Adrenal gland (tissue), 5 donors: Measurements from ENCODE around the gene GOLGA6L7.

Experiments
- POLR2A ChIP-seq, 2 donors: fragments of 450-650 bp; IDR thresholded peaks; one replicate each; pipeline ENCODE4 v1.6.1; 2017; ENCODE audit warnings: antibody characterized with exemption in 2 of 2, mild to moderate bottlenecking in 2 of 2, moderate library complexity in 1 of 2
- TF ChIP-seq, protein P1 (sequence below), 6 experiments: fragments of 450-650 bp in 4 of 6; fragments of 200-600 bp in 2 of 6; sonication (generic) in 1 of 6; IDR thresholded peaks; 1 replicate in 5 of 6; 2 replicates in 1 of 6; pipeline versions ENCODE4 v1.5.1 to v1.8.0; 2016 to 2021; ENCODE audit warnings: antibody characterized with exemption in 6 of 6, mild to moderate bottlenecking in 2 of 6, moderate library complexity in 1 of 6
- donor health status: DM: no; HTN: no; CAD: no.

DNA sequence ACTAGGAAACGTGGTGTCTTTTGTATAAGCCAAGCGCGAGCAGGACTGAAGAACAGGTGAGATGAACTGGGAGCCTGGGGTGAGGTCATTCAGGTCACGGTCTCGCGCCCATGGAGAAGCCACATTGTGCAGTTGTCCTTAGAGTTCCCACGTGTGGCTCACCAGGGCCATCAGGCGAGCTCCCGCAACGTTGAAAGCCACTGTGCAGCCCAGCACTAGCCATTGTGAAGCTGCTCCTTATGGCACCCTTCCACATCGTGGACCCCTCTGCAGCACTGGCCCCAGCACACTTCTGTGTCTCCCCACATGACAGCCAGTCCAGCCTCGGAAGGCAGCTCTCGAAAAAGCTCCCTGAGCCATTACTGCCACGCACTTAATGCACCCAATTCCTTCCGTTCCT is 29.8 kb upstream of the GOLGA6L7 start:
- TF ChIP-seq, protein P1, sequence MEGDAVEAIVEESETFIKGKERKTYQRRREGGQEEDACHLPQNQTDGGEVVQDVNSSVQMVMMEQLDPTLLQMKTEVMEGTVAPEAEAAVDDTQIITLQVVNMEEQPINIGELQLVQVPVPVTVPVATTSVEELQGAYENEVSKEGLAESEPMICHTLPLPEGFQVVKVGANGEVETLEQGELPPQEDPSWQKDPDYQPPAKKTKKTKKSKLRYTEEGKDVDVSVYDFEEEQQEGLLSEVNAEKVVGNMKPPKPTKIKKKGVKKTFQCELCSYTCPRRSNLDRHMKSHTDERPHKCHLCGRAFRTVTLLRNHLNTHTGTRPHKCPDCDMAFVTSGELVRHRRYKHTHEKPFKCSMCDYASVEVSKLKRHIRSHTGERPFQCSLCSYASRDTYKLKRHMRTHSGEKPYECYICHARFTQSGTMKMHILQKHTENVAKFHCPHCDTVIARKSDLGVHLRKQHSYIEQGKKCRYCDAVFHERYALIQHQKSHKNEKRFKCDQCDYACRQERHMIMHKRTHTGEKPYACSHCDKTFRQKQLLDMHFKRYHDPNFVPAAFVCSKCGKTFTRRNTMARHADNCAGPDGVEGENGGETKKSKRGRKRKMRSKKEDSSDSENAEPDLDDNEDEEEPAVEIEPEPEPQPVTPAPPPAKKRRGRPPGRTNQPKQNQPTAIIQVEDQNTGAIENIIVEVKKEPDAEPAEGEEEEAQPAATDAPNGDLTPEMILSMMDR (IDR thresholded peaks at IDR 0.05): no peak
- TF ChIP-seq POLR2A (IDR thresholded peaks at IDR 0.05): no peak
